ENCODE data around the gene FRY.

Gene FRY

DNA sequence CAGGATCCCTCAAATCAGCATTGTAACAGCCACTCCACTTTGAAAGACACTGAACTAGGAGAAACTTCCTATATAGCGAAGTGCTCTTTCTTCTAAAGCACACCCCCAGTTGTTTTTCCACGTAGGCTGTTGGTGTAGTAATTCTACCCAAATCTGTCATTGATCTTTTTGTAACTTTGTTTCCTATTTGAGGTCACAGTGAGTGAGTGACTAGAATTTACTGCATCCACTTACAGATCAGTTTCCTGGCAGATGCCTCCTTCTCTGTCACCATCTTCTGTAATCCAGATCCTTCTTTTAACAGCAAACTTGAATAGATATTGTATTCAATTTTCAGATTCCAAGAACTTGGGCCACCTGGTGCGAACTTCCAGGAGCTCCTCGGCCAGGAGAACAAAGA is 268.3 kb downstream of the FRY start:
- TF ChIP-seq GABPA (IDR thresholded peaks at IDR 0.05; ENCODE audit: low read depth) (no peak), CTCF (IDR thresholded peaks at IDR 0.05; ENCODE audit: insufficient read depth, low read length) (no peak), POLR2AphosphoS5 (IDR thresholded peaks at IDR 0.05; ENCODE audit: low read depth) (no peak), SPI1 (IDR thresholded peaks at IDR 0.05; ENCODE audit: borderline replicate concordance, low read depth) (no peak)
- TF ChIP-seq, protein P1, sequence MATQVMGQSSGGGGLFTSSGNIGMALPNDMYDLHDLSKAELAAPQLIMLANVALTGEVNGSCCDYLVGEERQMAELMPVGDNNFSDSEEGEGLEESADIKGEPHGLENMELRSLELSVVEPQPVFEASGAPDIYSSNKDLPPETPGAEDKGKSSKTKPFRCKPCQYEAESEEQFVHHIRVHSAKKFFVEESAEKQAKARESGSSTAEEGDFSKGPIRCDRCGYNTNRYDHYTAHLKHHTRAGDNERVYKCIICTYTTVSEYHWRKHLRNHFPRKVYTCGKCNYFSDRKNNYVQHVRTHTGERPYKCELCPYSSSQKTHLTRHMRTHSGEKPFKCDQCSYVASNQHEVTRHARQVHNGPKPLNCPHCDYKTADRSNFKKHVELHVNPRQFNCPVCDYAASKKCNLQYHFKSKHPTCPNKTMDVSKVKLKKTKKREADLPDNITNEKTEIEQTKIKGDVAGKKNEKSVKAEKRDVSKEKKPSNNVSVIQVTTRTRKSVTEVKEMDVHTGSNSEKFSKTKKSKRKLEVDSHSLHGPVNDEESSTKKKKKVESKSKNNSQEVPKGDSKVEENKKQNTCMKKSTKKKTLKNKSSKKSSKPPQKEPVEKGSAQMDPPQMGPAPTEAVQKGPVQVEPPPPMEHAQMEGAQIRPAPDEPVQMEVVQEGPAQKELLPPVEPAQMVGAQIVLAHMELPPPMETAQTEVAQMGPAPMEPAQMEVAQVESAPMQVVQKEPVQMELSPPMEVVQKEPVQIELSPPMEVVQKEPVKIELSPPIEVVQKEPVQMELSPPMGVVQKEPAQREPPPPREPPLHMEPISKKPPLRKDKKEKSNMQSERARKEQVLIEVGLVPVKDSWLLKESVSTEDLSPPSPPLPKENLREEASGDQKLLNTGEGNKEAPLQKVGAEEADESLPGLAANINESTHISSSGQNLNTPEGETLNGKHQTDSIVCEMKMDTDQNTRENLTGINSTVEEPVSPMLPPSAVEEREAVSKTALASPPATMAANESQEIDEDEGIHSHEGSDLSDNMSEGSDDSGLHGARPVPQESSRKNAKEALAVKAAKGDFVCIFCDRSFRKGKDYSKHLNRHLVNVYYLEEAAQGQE (IDR thresholded peaks at IDR 0.05; ENCODE audit: insufficient replicate concordance, low read depth) = no peak
- no peak for DNase-seq (ENCODE audit: low read depth in 1 of 2, low spot score in 1 of 2)
- Histone ChIP-seq H3K4me3 (replicated peaks; ENCODE audit: insufficient read depth, low read length) (no peak overlapping the region), H3K27ac (replicated peaks) (no peak overlapping the region), H3K27me3 (ENCODE audit: insufficient read depth, poor library complexity, severe bottlenecking) (no peaks in the 10 kb centered on the region)

GRCh38 chr13:32300406-32300805 is 268.8 kb downstream of the FRY start:
- H3K27ac ChIP-seq (replicated peaks) = no peak overlapping the region
- no peak for DNase-seq (ENCODE audit: low read depth in 1 of 2, low spot score in 1 of 2)
- TF ChIP-seq GABPA (IDR thresholded peaks at IDR 0.05; ENCODE audit: low read depth) (no peak), CTCF (IDR thresholded peaks at IDR 0.05; ENCODE audit: insufficient read depth, low read length) (no peak), SPI1 (IDR thresholded peaks at IDR 0.05; ENCODE audit: borderline replicate concordance, low read depth) (peak; percentile 36; the same call in 1 of the 2 replicates)
- TF ChIP-seq, protein P1 (IDR thresholded peaks at IDR 0.05; ENCODE audit: insufficient replicate concordance, low read depth) = no peak
- no peak overlapping the region for H3K4me3 ChIP-seq (replicated peaks; ENCODE audit: insufficient read depth, low read length)
- no peaks in the 10 kb centered on the region for H3K27me3 ChIP-seq (ENCODE audit: insufficient read depth, poor library complexity, severe bottlenecking)

- no peak overlapping the region for H3K4me3 ChIP-seq (replicated peaks; ENCODE audit: insufficient read depth, low read length)
- H3K27me3 ChIP-seq (ENCODE audit: insufficient read depth, poor library complexity, severe bottlenecking) = no peaks in the 10 kb centered on the region
- no peak for DNase-seq (ENCODE audit: low read depth in 1 of 2, low spot score in 1 of 2)
- no peak overlapping the region for H3K27ac ChIP-seq (replicated peaks)
- TF ChIP-seq GABPA (IDR thresholded peaks at IDR 0.05; ENCODE audit: low read depth) (no peak), SPI1 (IDR thresholded peaks at IDR 0.05; ENCODE audit: borderline replicate concordance, low read depth) (no peak)
- TF ChIP-seq, protein P1 (IDR thresholded peaks at IDR 0.05; ENCODE audit: insufficient replicate concordance, low read depth) = no peak
Measured at GRCh38 chr13:32300920-32301319, 269.3 kb downstream of the FRY start.

DNA sequence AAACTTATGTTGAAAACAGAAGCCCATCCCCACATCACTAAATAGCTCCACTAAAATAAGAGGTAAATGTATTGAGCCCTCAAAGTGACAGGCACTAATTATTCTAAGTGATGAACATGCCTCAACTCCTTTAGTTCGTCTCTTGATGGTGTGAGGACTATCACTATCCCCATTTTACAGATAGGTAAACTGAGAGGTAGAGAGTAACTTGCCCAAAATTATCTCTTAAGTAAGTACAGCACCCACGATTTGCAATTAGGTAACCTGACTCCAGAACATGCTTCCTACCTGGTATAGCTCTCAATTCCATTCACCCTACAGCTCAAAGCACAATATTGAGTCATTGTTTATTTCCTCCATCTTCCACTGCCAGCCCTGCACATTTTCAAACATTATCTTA is 270.9 kb downstream of the FRY start:
- Histone ChIP-seq H3K27me3 (ENCODE audit: insufficient read depth, poor library complexity, severe bottlenecking) (no peaks in the 10 kb centered on the region), H3K27ac (replicated peaks) (no peak overlapping the region), H3K4me3 (replicated peaks; ENCODE audit: insufficient read depth, low read length) (no peak overlapping the region)
- no peak for DNase-seq (ENCODE audit: low read depth in 1 of 2, low spot score in 1 of 2)
- TF ChIP-seq POLR2AphosphoS5 (IDR thresholded peaks at IDR 0.05; ENCODE audit: low read depth) (no peak), GABPA (IDR thresholded peaks at IDR 0.05; ENCODE audit: low read depth) (no peak), SPI1 (IDR thresholded peaks at IDR 0.05; ENCODE audit: borderline replicate concordance, low read depth) (no peak), CTCF (IDR thresholded peaks at IDR 0.05; ENCODE audit: insufficient read depth, low read length) (no peak)
- TF ChIP-seq, protein P1 (IDR thresholded peaks at IDR 0.05; ENCODE audit: insufficient replicate concordance, low read depth) = no peak

Data from HL-60 (cell line).